MM.1S (cell line): ENCODE data around the gene MPST.

Source experiments
- DNase-seq: peaks from one replicate; pipeline ENCODE4 v3.0.0-alpha.2; 2015
- H2AFZ ChIP-seq: fragments of 300-600 bp; sonication (generic); 2 replicates; pipeline ENCODE4 v1.6.0; 2016; ENCODE audit warnings: antibody characterized with exemption, low read length
- H3F3A ChIP-seq: fragments of 300-600 bp; sonication (generic); 2 replicates; pipeline ENCODE4 v1.6.1; 2016; ENCODE audit warnings: mild to moderate bottlenecking, antibody characterized with exemption, low read length, moderate library complexity, mixed read lengths; ENCODE audit not compliant: insufficient read depth
- H3K27ac ChIP-seq: fragments of 300-600 bp; sonication (generic); 2 replicates; pipeline ENCODE4 v1.5.1; 2016; ENCODE audit warnings: mild to moderate bottlenecking, low read length
- H3K27me3 ChIP-seq: fragments of 300-600 bp; sonication (generic); replicated peaks from 2 replicates; pipeline ENCODE4 v1.6.0; 2016; ENCODE audit warnings: low read length; ENCODE audit not compliant: insufficient read depth
- H3K36me3 ChIP-seq: fragments of 300-600 bp; sonication (generic); replicated peaks from 2 replicates; pipeline ENCODE4 v1.6.1; 2016; ENCODE audit warnings: mild to moderate bottlenecking, low read length, mixed read lengths; ENCODE audit not compliant: insufficient read depth
- H3K4me1 ChIP-seq: fragments of 300-600 bp; sonication (generic); 2 replicates; pipeline ENCODE4 v1.6.1; 2016; ENCODE audit warnings: low read length, mixed read lengths
- H3K4me2 ChIP-seq: fragments of 300-600 bp; sonication (generic); 2 replicates; pipeline ENCODE4 v1.6.0; 2016; ENCODE audit warnings: low read depth, low read length
- H3K4me3 ChIP-seq: fragments of 300-600 bp; sonication (generic); 2 replicates; pipeline ENCODE4 v1.5.1; 2016; ENCODE audit warnings: low read length, mixed read lengths
- H3K79me2 ChIP-seq: fragments of 300-600 bp; sonication (generic); 2 replicates; pipeline ENCODE4 v1.6.1; 2016; ENCODE audit warnings: mixed run types, low read length, mixed read lengths
- H3K9ac ChIP-seq: fragments of 300-600 bp; sonication (generic); 2 replicates; pipeline ENCODE4 v1.6.1; 2016; ENCODE audit warnings: low read length, mixed read lengths
- H3K9me2 ChIP-seq: fragments of 300-600 bp; sonication (generic); replicated peaks from 2 replicates; pipeline ENCODE4 v1.6.1; 2016; ENCODE audit warnings: mild to moderate bottlenecking, low read length, mixed read lengths; ENCODE audit not compliant: insufficient read depth
- H3K9me3 ChIP-seq: fragments of 300-600 bp; sonication (generic); replicated peaks from 2 replicates; pipeline ENCODE4 v1.6.1; 2016; ENCODE audit warnings: mild to moderate bottlenecking, low read length, mixed read lengths; ENCODE audit not compliant: insufficient read depth
- H4K20me1 ChIP-seq: fragments of 300-600 bp; sonication (generic); 2 replicates; pipeline ENCODE4 v1.6.1; 2016; ENCODE audit warnings: mild to moderate bottlenecking, low read length, moderate library complexity, mixed read lengths; ENCODE audit not compliant: insufficient read depth
- CTCF ChIP-seq: fragments of 300-600 bp; sonication (generic); IDR thresholded peaks from 2 replicates; pipeline ENCODE4 v1.5.1; 2016; ENCODE audit warnings: antibody characterized with exemption, low read length, mixed read lengths
- EZH2 ChIP-seq: fragments of 300-600 bp; sonication (generic); optimal IDR thresholded peaks from 2 replicates; pipeline ENCODE3; 2017; ENCODE audit warnings: low read depth, mild to moderate bottlenecking, antibody characterized with exemption, low read length, mixed read lengths
- EZH2phosphoT487 ChIP-seq: fragments of 300-600 bp; sonication (generic); IDR thresholded peaks from 2 replicates; pipeline ENCODE4 v1.6.1; 2018; ENCODE audit warnings: antibody characterized with exemption, low read length

MPST gene

DNA sequence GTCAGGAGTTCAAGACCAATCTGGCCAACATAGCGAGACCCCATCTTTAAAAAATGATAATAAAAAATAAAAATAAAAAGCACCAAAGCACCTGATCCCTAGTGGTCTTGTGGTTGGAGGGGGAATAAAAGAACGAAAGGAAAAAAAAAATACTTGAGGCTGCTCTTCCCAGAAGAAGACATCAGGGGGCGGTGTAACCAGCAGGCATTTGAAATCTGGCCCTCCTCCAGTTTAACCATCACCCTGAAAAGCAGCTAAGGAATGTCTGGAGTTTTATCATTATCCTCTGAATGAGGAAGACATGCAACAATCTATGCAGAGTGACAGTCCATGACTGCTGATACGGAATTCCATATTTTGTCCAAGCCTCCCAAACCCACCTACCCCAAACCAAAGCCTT lies 26.4 kb downstream of the MPST start:
- H4K20me1 ChIP-seq, result no peaks in the 10 kb centered on the region
- H3F3A ChIP-seq, result no peaks in the 10 kb centered on the region
- no peak for TF ChIP-seq EZH2phosphoT487
- TF ChIP-seq CTCF, result peak; percentile 49
- no peak overlapping the region for H3K9ac ChIP-seq
- no peaks in the 10 kb centered on the region for H3K9me2 ChIP-seq
- H3K4me2 ChIP-seq, result no peak overlapping the region
- no peak overlapping the region for H3K27ac ChIP-seq
- no peaks in the 10 kb centered on the region for H3K9me3 ChIP-seq
- H3K4me1 ChIP-seq, result 0 out of 2 replicates have a peak, but pooled peaks cover 6% of the 10 kb centered on the region
- no peaks in the 10 kb centered on the region for H3K36me3 ChIP-seq
- H3K27me3 ChIP-seq, result peaks cover 15% of the 10 kb centered on the region
- H2AFZ ChIP-seq, result no peak overlapping the region
- H3K79me2 ChIP-seq, result no peaks in the 10 kb centered on the region
- no peak overlapping the region for H3K4me3 ChIP-seq
- DNase-seq, result peak; percentile 11

DNA sequence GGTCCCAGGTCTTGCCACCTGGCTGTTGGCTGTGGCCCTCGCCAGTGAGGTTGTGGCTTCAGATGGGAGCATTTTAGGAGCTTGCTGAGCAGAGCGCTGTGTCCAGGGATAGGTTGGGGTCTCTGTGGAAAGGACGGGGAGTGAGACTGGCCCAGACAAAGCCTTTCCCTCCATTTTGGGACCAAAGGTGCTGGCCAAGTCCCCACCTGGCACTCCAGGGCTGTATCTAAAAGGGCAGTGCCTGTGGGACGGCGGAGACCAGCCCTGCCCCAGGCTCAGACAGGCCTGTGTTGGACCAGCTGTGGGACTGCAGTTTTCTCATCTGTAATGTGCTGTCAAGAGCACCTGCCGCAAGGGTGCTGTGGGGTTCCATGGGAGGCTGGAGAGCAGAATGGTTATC lies 27.0 kb downstream of the MPST start:
- Histone ChIP-seq H4K20me1 (no peaks in the 10 kb centered on the region), H3K9me2 (no peaks in the 10 kb centered on the region), H3K27me3 (peaks cover 15% of the 10 kb centered on the region), H3K9me3 (no peaks in the 10 kb centered on the region), H3K4me2 (no peak overlapping the region), H3K4me3 (no peak overlapping the region), H3K79me2 (no peaks in the 10 kb centered on the region), H3F3A (no peaks in the 10 kb centered on the region), H3K27ac (no peak overlapping the region), H3K36me3 (no peaks in the 10 kb centered on the region), H3K4me1 (0 out of 2 replicates have a peak, but pooled peaks cover 6% of the 10 kb centered on the region), H2AFZ (no peak overlapping the region), H3K9ac (no peak overlapping the region)
- TF ChIP-seq EZH2 (no peak), EZH2phosphoT487 (no peak), CTCF (no peak)
- DNase-seq, result no peak

GRCh38 chr22:37047006-37047405 lies 27.5 kb downstream of the MPST start:
- no peak for DNase-seq
- Histone ChIP-seq H3K36me3 (no peaks in the 10 kb centered on the region), H3K9me3 (no peaks in the 10 kb centered on the region), H3K4me3 (no peak overlapping the region), H3K4me1 (0 out of 2 replicates have a peak, but pooled peaks cover 6% of the 10 kb centered on the region), H3K4me2 (no peak overlapping the region), H3K27me3 (peaks cover 15% of the 10 kb centered on the region), H4K20me1 (no peaks in the 10 kb centered on the region), H3K9ac (no peak overlapping the region), H3K9me2 (no peaks in the 10 kb centered on the region), H2AFZ (no peak overlapping the region), H3K27ac (no peak overlapping the region), H3F3A (no peaks in the 10 kb centered on the region), H3K79me2 (no peaks in the 10 kb centered on the region)
- TF ChIP-seq EZH2 (no peak), CTCF (no peak), EZH2phosphoT487 (no peak)

GRCh38 chr22:37048133-37048532 lies 28.6 kb downstream of the MPST start:
- Histone ChIP-seq H3K27me3 (peaks cover 15% of the 10 kb centered on the region), H3K79me2 (no peaks in the 10 kb centered on the region), H3K4me3 (no peak overlapping the region), H2AFZ (no peak overlapping the region), H3K4me1 (0 out of 2 replicates have a peak, but pooled peaks cover 6% of the 10 kb centered on the region), H4K20me1 (no peaks in the 10 kb centered on the region), H3F3A (no peaks in the 10 kb centered on the region), H3K36me3 (no peaks in the 10 kb centered on the region), H3K9me3 (no peaks in the 10 kb centered on the region), H3K9ac (no peak overlapping the region), H3K27ac (no peak overlapping the region), H3K9me2 (no peaks in the 10 kb centered on the region), H3K4me2 (no peak overlapping the region)
- TF ChIP-seq CTCF, result no peak
- no peak for TF ChIP-seq EZH2phosphoT487
- no peak for TF ChIP-seq EZH2
- no peak for DNase-seq
